NOMO-1 (cell line): Measurements from ENCODE around the gene MYADML2.

Experiments used
- DNase-seq, 2 experiments: peaks; one replicate each; lab custom pipeline; 2025; ENCODE audit not compliant: unreplicated experiment in 2 of 2; lab: John Stamatoyannopoulos, UW

The MYADML2 gene

GRCh38 chr17:81901167-81902022, 45.6 kb downstream of the MYADML2 start:
- DNase-seq, result no peak

- DNase-seq, result no peak
Measured at GRCh38 chr17:81900181-81900820, 46.7 kb downstream of the MYADML2 start.

DNA sequence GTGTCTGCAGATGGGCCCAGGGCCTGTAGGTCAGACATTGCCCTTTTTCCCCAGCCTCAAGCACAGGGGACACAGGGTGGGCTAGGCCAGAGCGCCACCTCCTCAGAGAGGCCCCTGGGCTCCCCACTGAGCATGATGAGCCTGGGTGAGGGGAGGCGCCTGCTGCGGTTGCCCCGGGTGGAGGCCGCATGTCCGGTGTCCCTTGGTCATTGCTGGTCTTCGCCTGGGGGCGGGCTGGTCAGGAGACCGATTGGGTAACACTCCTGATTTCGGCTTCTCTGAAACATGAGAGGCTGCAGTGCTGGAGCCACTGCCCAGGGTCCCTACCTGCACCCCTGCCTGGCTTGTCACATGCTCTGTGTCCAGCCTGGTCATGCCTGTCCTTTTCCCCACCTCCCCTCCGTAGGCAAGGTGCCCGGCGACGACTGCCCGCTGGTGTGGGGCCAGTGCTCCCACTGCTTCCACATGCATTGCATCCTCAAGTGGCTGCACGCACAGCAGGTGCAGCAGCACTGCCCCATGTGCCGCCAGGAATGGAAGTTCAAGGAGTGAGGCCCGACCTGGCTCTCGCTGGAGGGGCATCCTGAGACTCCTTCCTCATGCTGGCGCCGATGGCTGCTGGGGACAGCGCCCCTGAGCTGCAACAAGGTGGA, 47.4 kb downstream of the MYADML2 start:
- DNase-seq, result no peak

- DNase-seq, result no peak
Measured at GRCh38 chr17:81898885-81899284, 48.1 kb downstream of the MYADML2 start.

GRCh38 chr17:81898029-81898866, 48.8 kb downstream of the MYADML2 start:
- no peak for DNase-seq

GRCh38 chr17:81895400-81895799, 51.6 kb downstream of the MYADML2 start:
- no peak for DNase-seq

- DNase-seq, result no peak
Measured at GRCh38 chr17:81891303-81891552, 55.8 kb downstream of the MYADML2 start.

GRCh38 chr17:81890447-81891302, 56.4 kb downstream of the MYADML2 start:
- DNase-seq, result peak in 1 of 2 experiments; percentile 16
